HS-5 (cell line): ENCODE measurements around the gene KCNAB3.

Source experiments
- DNase-seq: peaks from one replicate; pipeline ENCODE4 v3.0.0-alpha.2; 2012; ENCODE audit warnings: low read depth

Gene KCNAB3

DNA sequence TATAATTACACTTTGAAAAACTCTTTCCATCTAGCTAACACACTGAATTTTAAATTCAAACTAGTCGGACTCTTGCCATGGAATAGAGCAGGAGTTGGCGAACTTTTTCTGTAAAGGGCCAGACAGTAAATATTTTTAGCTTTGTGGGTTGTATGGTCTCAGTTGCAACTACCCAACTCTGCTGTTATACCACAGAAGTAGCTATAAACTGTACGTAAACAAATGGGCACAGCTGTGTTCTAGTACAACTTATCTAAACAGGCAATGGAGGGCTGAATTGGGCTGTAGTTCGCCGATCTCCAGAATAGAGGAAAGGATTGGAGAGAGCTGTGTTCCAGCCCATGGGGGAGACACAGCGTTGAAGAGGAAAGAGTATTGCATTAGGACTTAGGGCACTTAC lies 11.1 kb upstream of the KCNAB3 start:
- DNase-seq = no peak

DNA sequence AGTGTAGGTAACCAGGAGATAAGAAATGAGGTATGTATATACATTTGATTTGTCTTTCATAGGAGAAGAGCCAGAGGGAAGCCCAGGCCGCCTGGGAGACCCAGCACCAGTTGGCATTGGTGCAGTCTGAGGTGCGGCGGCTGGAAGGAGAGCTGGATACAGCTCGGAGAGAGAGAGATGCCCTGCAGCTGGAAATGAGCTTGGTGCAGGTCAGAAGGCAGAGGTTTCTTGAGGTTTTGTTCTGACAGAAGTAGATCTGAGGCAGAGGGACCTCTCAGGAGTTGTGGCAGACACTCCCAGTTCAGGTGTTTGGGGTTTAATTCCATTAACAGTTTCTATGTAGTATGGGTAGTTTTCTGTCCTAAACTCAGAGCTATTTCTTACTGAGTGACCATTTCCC lies 10.4 kb upstream of the KCNAB3 start:
- DNase-seq = no peak

DNA sequence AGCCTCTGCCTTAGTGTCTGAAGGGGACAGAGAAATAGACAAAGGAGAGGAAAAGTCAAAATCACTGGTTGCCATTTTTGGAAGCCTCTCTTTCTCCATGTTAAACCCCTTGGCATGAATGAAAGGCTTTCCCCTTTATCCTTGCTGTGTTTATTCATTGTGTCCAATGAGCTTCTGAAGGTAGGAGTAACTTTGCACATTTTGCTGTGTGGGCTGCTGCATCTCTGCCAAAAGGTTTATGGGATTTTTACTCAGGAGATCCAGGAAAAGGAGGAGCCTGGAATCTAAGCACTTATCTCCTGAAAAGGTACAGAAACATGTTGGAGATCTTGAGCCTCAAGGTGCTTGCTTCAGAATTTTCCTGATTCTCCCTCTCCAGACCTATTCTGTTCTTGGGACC lies 6.2 kb upstream of the KCNAB3 start:
- no peak for DNase-seq

- no peak for DNase-seq
These were observed 3.3 kb upstream of the KCNAB3 start for GRCh38 chr17:7932949-7933348.

DNA sequence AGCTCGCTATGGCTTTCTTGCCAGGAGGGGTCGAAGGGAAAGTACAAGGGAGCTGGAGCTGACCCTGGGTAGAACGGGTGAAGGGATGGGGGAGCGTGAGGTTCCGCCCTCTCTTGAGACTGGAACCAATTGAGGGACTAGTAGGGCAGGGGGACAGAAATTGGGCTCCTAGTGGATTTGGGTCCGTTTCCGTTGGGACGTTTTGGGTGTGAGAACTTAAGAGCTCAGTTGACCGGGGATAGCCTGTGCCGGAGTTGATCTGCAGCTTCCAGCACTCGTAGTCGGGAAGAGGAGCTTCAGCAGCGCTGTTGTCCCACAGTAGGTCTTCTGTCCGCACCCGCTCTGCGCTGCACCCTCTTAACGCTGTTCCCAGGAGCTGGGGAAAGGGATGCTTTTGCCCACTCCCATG lies 2.8 kb upstream of the KCNAB3 start:
- no peak for DNase-seq

DNA sequence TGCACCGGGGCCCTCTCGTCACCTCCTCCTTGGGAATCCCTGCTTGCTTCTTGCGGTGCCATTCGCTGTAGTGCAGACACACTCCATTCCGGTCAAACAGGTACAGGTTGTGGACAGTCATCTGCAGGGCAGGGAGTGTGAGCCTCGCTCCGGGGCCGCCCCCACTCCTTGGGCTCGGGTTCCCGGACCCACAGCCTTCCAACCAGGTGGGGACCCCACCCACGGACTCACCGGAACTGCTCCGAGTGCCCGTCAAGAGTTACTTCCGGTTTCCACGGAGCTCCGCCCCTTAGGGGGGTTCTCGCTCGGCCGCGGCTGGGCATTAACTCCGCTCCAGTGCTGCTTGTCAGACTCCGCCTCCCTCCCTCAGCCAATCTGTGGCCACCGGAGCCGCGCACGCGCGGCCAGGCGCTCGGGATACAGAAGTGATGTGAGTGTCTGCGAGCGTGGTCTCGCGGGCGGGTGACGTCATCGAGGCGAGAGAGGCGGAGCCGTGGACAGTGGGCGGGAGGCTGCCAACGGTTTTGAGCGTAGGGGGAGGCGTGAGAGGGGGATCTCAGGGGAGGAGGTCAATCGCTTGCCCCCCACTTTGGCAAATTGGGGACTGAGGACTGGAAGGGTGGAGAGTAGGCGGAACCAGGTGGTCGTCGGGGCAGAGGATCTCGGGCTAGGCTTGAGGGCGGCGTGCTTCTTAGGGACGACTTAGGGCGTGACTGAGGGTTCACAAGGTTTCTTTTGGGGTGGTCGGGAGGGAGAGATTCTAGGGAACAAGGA lies 2.2 kb upstream of the KCNAB3 start, which contains the start of the genes CNTROB and TRAPPC1:
Gene CNTROB (plus strand): TSS at position 498 of the 774 bp plus-strand sequence. CDS start 874 bp downstream, outside the sequence.
Gene TRAPPC1 (minus strand): TSS at position 238 of the 774 bp plus-strand sequence. CDS start 117 bp downstream, at position 121.
- peak; percentile 97 for DNase-seq

DNA sequence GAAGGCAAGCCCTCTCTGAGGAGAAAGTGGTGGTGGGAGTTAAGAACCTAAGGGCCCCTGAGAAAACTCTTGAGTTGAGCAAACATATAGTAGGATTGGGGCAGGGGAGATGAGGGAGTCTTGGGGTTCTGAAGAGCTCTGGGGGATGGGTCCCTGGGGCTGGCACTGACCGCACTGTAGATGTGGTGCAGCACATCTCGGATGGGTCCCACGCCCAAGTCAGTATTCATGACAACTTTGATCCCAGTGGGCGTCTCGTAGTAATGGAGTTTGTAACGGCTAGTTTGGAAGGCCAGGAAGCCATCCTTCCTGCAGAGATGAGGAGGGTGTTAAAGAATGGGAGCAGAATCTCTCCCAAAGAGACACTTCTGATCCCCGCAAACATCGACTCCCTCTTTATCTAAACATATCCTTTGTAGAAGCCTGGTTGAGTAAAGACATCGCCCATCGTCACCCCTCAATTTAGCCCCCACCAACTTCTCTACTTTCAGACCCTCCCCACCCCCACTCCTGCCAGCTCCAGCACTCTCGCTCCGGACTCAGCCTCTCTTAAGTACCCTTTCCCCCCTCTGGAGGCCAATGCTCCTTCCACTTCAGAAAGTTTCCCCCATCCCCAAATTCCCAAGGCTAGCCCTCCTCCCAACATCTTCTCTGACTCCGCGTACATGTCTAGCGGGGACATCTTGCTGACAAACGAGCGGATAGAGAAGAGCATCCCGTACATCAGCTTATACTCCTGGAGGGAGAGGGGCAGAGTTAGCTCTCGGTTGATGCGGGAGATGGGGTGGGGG lies 1.4 kb upstream of the KCNAB3 start:
- no peak for DNase-seq

GRCh38 chr17:7927596-7927995 lies 2.1 kb downstream of the KCNAB3 start:
- DNase-seq = no peak

- no peak for DNase-seq
These were observed 6.6 kb downstream of the KCNAB3 start for GRCh38 chr17:7922845-7923628.

- DNase-seq = no peak
These were observed 7.3 kb downstream of the KCNAB3 start for GRCh38 chr17:7922269-7922844.

DNA sequence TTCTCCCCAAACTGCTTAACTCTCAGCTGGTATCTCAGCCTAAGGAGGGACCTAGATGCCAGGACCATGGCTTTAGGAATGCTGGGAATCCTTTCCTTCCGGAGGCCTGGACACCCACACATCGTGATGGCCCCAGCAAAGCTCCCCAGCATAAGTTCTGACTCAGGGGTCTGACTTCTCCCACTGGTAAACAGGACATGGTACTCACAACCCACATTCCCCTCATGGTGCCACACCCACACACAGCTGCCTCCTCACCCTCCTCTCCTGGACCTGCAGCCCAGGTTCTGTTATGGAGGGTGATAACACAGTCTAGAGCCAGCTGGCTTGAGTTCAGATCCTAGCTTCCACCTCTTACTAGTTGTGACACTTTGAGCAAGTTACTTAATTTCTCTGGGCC lies 12.8 kb downstream of the KCNAB3 start:
- peak; percentile 64 for DNase-seq

- no peak for DNase-seq
These were observed 13.3 kb downstream of the KCNAB3 start for GRCh38 chr17:7916385-7916682.

- peak; percentile 90 for DNase-seq
These were observed 13.9 kb downstream of the KCNAB3 start, which contains the start of gene RNF227 for GRCh38 chr17:7915611-7916384. Gene RNF227, minus strand, starts transcription at chr17:7916289. Its CDS starts 94 bp downstream, at chr17:7916195.

DNA sequence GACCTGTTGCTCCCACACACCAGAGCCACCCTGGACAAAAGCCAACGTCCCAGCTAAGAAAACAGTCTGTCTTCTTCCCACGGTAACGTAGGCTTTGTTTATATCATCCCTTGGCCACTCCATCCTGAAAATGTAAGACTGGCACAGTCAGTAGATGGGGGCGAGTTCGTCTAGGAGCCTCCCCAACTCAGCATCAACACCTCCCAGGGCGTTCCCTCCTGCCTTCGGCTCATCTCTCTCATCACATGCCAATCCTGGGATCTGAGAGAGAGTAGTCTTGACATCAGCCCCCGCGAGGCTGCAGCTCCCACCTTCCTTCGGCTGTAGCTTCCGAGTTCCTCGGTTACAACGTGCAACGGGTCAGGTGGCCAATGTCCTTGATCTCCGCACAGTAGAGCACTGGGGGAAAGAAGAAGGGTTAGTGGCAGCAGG lies 14.5 kb downstream of the KCNAB3 start:
- DNase-seq = peak; percentile 64

GRCh38 chr17:7912927-7913524 lies 16.6 kb downstream of the KCNAB3 start:
- DNase-seq = no peak

GRCh38 chr17:7911116-7911515 lies 18.5 kb downstream of the KCNAB3 start:
- DNase-seq = no peak

DNA sequence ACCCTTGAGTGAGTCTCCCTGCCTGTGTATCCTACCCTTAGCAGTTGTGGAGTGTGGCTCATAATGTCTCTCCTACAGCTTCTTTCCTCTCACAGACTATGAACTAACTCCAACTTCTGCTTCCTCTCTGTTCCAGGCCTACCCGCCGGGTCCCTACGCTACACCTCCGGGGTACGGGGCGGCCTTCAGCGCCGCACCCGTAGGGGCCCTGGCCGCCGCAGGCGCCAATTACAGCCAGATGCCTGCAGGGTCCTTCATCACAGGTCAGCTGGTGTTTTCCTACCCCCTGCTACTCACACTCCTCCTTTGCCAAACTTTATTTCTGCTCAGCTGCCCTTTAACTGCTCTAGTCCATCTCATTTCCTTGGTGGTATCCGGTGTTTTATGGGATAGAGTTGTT lies 18.9 kb downstream of the KCNAB3 start:
- no peak for DNase-seq

- no peak for DNase-seq
These were observed 19.4 kb downstream of the KCNAB3 start for GRCh38 chr17:7910281-7910680.

DNA sequence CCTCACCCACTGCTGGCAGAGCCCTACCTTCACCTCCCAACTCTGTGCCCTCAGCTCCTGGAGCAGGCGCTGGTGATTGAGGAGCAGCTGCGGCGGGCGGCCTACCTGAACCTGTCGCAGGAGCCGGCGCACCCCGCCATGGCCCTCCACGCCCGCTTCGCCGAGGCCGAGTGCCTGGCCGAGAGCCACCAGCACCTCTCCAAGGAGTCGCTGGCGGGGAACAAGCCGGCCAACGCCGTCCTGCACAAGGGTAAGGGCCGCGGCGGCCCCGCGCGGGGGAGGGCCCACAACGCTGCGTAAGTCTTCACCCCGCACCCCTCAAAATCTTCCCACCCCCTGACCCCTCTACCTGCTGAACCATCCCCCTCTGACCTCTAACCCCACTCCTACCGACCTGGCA lies 20.6 kb downstream of the KCNAB3 start:
- no peak for DNase-seq

DNA sequence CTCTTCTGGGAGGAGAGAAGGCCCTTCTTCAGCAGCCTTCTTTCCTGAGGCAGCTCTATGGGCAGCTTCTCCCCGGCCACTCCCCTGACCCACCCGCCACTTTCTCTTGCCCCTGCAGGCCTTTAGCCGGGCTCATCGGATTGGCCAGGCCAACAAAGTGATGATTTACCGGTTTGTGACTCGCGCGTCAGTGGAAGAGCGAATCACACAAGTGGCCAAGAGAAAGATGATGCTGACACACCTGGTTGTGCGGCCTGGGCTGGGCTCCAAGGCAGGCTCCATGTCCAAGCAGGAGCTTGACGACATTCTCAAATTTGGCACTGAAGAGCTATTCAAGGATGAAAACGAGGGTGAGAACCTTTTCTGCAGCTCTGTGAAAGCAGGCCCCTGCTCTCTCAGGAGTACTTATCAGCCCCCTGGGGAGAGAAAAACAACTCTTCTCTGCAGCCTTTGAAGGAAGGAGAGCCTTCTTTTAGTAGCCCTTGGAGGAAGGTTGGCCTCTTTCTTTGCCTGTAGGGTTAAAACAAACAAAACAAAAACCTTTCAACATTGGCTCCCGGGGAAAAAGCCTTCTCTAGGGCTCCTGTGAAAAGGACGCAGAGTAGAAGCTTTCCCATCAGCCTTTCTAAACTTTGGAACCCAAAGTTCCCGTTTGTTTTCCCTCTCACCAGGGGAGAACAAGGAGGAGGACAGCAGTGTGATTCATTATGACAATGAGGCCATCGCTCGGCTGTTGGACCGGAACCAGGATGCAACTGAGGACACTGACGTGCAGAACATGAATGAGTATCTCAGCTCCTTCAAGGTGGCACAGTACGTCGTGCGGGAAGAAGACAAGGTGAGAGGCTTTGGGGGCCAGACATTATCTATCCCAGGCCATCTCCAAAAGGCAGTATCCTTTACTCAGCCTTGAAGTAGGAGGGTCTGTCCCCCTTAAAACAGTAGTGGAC lies 26.2 kb downstream of the KCNAB3 start:
- no peak for DNase-seq
